HEK293 (cell line): ENCODE measurements around the gene WFS1.

Experiments
- CTCF ChIA-PET: fragments of 350-600 bp; formaldehyde crosslinking; extraction: SDS; loops from one replicate; lab custom pipeline; 2021; ENCODE audit warnings: antibody characterized with exemption; lab: Yijun Ruan, JAX
- POLR2A ChIA-PET: fragments of 300-600 bp; formaldehyde crosslinking; extraction: SDS; loops from one replicate; lab custom pipeline; 2020; ENCODE audit warnings: antibody characterized with exemption, inconsistent platforms; lab: Yijun Ruan, JAX
- H3K27ac ChIP-seq: fragments of 200-500 bp; sonication (Bioruptor generic); 2 replicates; pipeline ENCODE4 v1.5.1; 2014; ENCODE audit warnings: low read depth, low read length, control low read depth, inconsistent platforms; ENCODE audit errors: extremely low read depth
- H3K36me3 ChIP-seq, 2 experiments: fragments of 200-500 bp in 1 of 2; sonication (Bioruptor generic) in 1 of 2; 1 replicate in 1 of 2; 2 replicates in 1 of 2; pipeline ENCODE4 v1.5.1; 2014 to 2017; ENCODE audit warnings: inconsistent platforms in 2 of 2, low read length in 2 of 2; ENCODE audit not compliant: control insufficient read depth in 2 of 2, insufficient read depth in 1 of 2
- H3K4me1 ChIP-seq: fragments of 200-500 bp; sonication (Bioruptor generic); 2 replicates; pipeline ENCODE4 v1.5.1; 2014; ENCODE audit warnings: mild to moderate bottlenecking, low read length, inconsistent platforms; ENCODE audit not compliant: control insufficient read depth, insufficient read depth
- H3K4me3 ChIP-seq: 2 replicates; pipeline ENCODE4 v1.5.1; 2011; ENCODE audit warnings: low read depth, mild to moderate bottlenecking, control low read depth, low read length, moderate library complexity
- H3K9me3 ChIP-seq: fragments of 200-500 bp; sonication (Bioruptor generic); 2 replicates; pipeline ENCODE4 v1.5.1; 2014; ENCODE audit warnings: low read depth, low read length, inconsistent platforms; ENCODE audit not compliant: control insufficient read depth, insufficient read depth
- EGR2 ChIP-seq: fragments of 450-650 bp; formaldehyde crosslinking; IDR thresholded peaks from 2 replicates; pipeline ENCODE4 v1.5.1; 2016; ENCODE audit warnings: low read depth, missing biosample characterization, missing genetic modification characterization
- KLF1 ChIP-seq: fragments of 450-650 bp; formaldehyde crosslinking; IDR thresholded peaks from 2 replicates; pipeline ENCODE4 v1.5.1; 2016; ENCODE audit warnings: missing biosample characterization, missing genetic modification characterization
- KLF10 ChIP-seq: fragments of 450-650 bp; IDR thresholded peaks from 2 replicates; pipeline ENCODE4 v1.5.1; 2018; ENCODE audit warnings: missing biosample characterization, mild to moderate bottlenecking, missing genetic modification characterization
- OSR2 ChIP-seq: fragments of 450-650 bp; formaldehyde crosslinking; IDR thresholded peaks from 2 replicates; pipeline ENCODE4 v1.5.1; 2016; ENCODE audit warnings: missing biosample characterization, missing genetic modification characterization
- OVOL3 ChIP-seq: fragments of 450-650 bp; formaldehyde crosslinking; IDR thresholded peaks from 2 replicates; pipeline ENCODE4 v1.5.1; 2016; ENCODE audit warnings: missing biosample characterization, missing genetic modification characterization
- SCRT1 ChIP-seq: fragments of 450-650 bp; formaldehyde crosslinking; IDR thresholded peaks from 2 replicates; pipeline ENCODE4 v1.5.1; 2016; ENCODE audit warnings: missing biosample characterization, missing genetic modification characterization, borderline replicate concordance
- YY1 ChIP-seq: fragments of 450-650 bp; formaldehyde crosslinking; IDR thresholded peaks from 2 replicates; pipeline ENCODE4 v1.5.1; 2018; ENCODE audit warnings: missing biosample characterization, missing genetic modification characterization
- ZBTB21 ChIP-seq: fragments of 450-650 bp; formaldehyde crosslinking; IDR thresholded peaks from 2 replicates; pipeline ENCODE4 v1.5.1; 2017; ENCODE audit warnings: missing biosample characterization, missing genetic modification characterization
- ZBTB44 ChIP-seq: fragments of 450-650 bp; IDR thresholded peaks from 2 replicates; pipeline ENCODE4 v1.5.1; 2018; ENCODE audit warnings: missing biosample characterization, mild to moderate bottlenecking, missing genetic modification characterization
- ZNF121 ChIP-seq: fragments of 450-650 bp; formaldehyde crosslinking; IDR thresholded peaks from 2 replicates; pipeline ENCODE4 v1.5.1; 2016; ENCODE audit warnings: missing biosample characterization, missing genetic modification characterization
- ZNF169 ChIP-seq: fragments of 450-650 bp; formaldehyde crosslinking; IDR thresholded peaks from 2 replicates; pipeline ENCODE4 v1.5.1; 2016; ENCODE audit warnings: missing biosample characterization, missing genetic modification characterization
- ZNF175 ChIP-seq: fragments of 450-650 bp; formaldehyde crosslinking; IDR thresholded peaks from 2 replicates; pipeline ENCODE4 v1.5.1; 2016; ENCODE audit warnings: missing biosample characterization, missing genetic modification characterization
- ZNF211 ChIP-seq: fragments of 450-650 bp; formaldehyde crosslinking; IDR thresholded peaks from 2 replicates; pipeline ENCODE4 v1.5.1; 2016; ENCODE audit warnings: low read depth, missing biosample characterization, missing genetic modification characterization
- ZNF221 ChIP-seq: fragments of 450-650 bp; formaldehyde crosslinking; IDR thresholded peaks from 2 replicates; pipeline ENCODE4 v1.5.1; 2017; ENCODE audit warnings: missing biosample characterization, missing genetic modification characterization, borderline replicate concordance
- ZNF274 ChIP-seq, 2 experiments: fragments of 200-500 bp in 1 of 2; fragments of 450-650 bp in 1 of 2; sonication (Bioruptor generic) in 1 of 2; formaldehyde crosslinking in 1 of 2; IDR thresholded peaks; 2 replicates each; pipeline versions ENCODE4 v1.5.1 to v1.6.1; 2014 to 2016; ENCODE audit warnings: borderline replicate concordance in 1 of 2, inconsistent platforms in 1 of 2, low read length in 1 of 2, missing biosample characterization in 1 of 2, missing genetic modification characterization in 1 of 2
- ZNF302 ChIP-seq: fragments of 450-650 bp; formaldehyde crosslinking; IDR thresholded peaks from 2 replicates; pipeline ENCODE4 v1.5.1; 2016; ENCODE audit warnings: missing biosample characterization, missing genetic modification characterization, low read depth
- ZNF311 ChIP-seq: fragments of 450-650 bp; formaldehyde crosslinking; IDR thresholded peaks from 2 replicates; pipeline ENCODE4 v1.5.1; 2017; ENCODE audit warnings: missing biosample characterization, missing genetic modification characterization, borderline replicate concordance
- ZNF362 ChIP-seq: fragments of 450-650 bp; formaldehyde crosslinking; IDR thresholded peaks from 2 replicates; pipeline ENCODE4 v1.5.1; 2016; ENCODE audit warnings: missing biosample characterization, missing genetic modification characterization
- ZNF394 ChIP-seq: fragments of 450-650 bp; formaldehyde crosslinking; IDR thresholded peaks from 2 replicates; pipeline ENCODE4 v1.5.1; 2016; ENCODE audit warnings: missing biosample characterization, missing genetic modification characterization, mild to moderate bottlenecking, moderate library complexity, borderline replicate concordance
- ZNF416 ChIP-seq: fragments of 450-650 bp; formaldehyde crosslinking; IDR thresholded peaks from 2 replicates; pipeline ENCODE4 v1.5.1; 2016; ENCODE audit warnings: missing biosample characterization, missing genetic modification characterization
- ZNF426 ChIP-seq: fragments of 450-650 bp; formaldehyde crosslinking; IDR thresholded peaks from 2 replicates; pipeline ENCODE4 v1.5.1; 2017; ENCODE audit warnings: missing biosample characterization, missing genetic modification characterization, mild to moderate bottlenecking, inconsistent platforms, moderate library complexity
- ZNF488 ChIP-seq: fragments of 450-650 bp; formaldehyde crosslinking; IDR thresholded peaks from 2 replicates; pipeline ENCODE4 v1.5.1; 2016; ENCODE audit warnings: missing biosample characterization, missing genetic modification characterization
- ZNF529 ChIP-seq: fragments of 450-650 bp; formaldehyde crosslinking; IDR thresholded peaks from 2 replicates; pipeline ENCODE4 v1.5.1; 2017; ENCODE audit warnings: missing genetic modification characterization, missing biosample characterization; ENCODE audit not compliant: insufficient replicate concordance
- ZNF549 ChIP-seq: fragments of 450-650 bp; IDR thresholded peaks from 2 replicates; pipeline ENCODE4 v1.5.1; 2018; ENCODE audit warnings: missing biosample characterization, missing genetic modification characterization, mild to moderate bottlenecking, inconsistent platforms, moderate library complexity
- ZNF558 ChIP-seq: fragments of 450-650 bp; formaldehyde crosslinking; IDR thresholded peaks from 2 replicates; pipeline ENCODE4 v1.5.1; 2016; ENCODE audit warnings: missing biosample characterization, missing genetic modification characterization
- ZNF585B ChIP-seq: fragments of 450-650 bp; formaldehyde crosslinking; IDR thresholded peaks from 2 replicates; pipeline ENCODE4 v1.5.1; 2016; ENCODE audit warnings: missing biosample characterization, missing genetic modification characterization
- ZNF623 ChIP-seq: fragments of 450-650 bp; formaldehyde crosslinking; IDR thresholded peaks from 2 replicates; pipeline ENCODE4 v1.5.1; 2016; ENCODE audit warnings: missing biosample characterization, missing genetic modification characterization
- ZNF645 ChIP-seq: fragments of 450-650 bp; formaldehyde crosslinking; IDR thresholded peaks from 2 replicates; pipeline ENCODE4; 2016; ENCODE audit warnings: missing biosample characterization, missing genetic modification characterization
- ZNF654 ChIP-seq: fragments of 450-650 bp; formaldehyde crosslinking; IDR thresholded peaks from 2 replicates; pipeline ENCODE4 v1.5.1; 2016; ENCODE audit warnings: low read depth, missing biosample characterization, missing genetic modification characterization
- ZNF747 ChIP-seq: fragments of 450-650 bp; formaldehyde crosslinking; IDR thresholded peaks from 2 replicates; pipeline ENCODE4 v1.5.1; 2016; ENCODE audit warnings: missing biosample characterization, missing genetic modification characterization
- ZNF776 ChIP-seq: fragments of 450-650 bp; formaldehyde crosslinking; IDR thresholded peaks from 2 replicates; pipeline ENCODE4 v1.5.0; 2017; ENCODE audit warnings: missing biosample characterization, missing genetic modification characterization, borderline replicate concordance
- ZNF837 ChIP-seq: fragments of 450-650 bp; formaldehyde crosslinking; IDR thresholded peaks from 2 replicates; pipeline ENCODE4 v1.5.1; 2016; ENCODE audit warnings: missing biosample characterization, missing genetic modification characterization
- ZNF843 ChIP-seq: fragments of 450-650 bp; formaldehyde crosslinking; IDR thresholded peaks from 2 replicates; pipeline ENCODE4 v1.5.1; 2016; ENCODE audit warnings: missing biosample characterization, missing genetic modification characterization
- ZSCAN16 ChIP-seq: fragments of 450-650 bp; formaldehyde crosslinking; IDR thresholded peaks from 2 replicates; pipeline ENCODE4 v1.5.1; 2016; ENCODE audit warnings: missing biosample characterization, missing genetic modification characterization

The WFS1 gene

GRCh38 chr4:6259886-6260285, 9.8 kb upstream of the WFS1 start:
- CTCF ChIA-PET, result interaction anchor here (5.1 to 6.6 kb wide), 2 partner anchors 9 to 70 kb away, joined by 38 to 82 read pairs; no protein-coding TSS in a partner anchor

GRCh38 chr4:6262176-6262575, 7.5 kb upstream of the WFS1 start:
- Histone ChIP-seq H3K27ac (no peak overlapping the region), H3K9me3 (no peaks in the 10 kb centered on the region), H3K4me1 (no peaks in the 10 kb centered on the region)
- CTCF ChIA-PET, result interaction anchor here (0.6 to 6.6 kb wide), 5 partner anchors 9 to 93 kb away, joined by 3 to 82 read pairs (median 4); no protein-coding TSS in a partner anchor
- TF ChIP-seq ZNF549 (tag by site-specific recombination) (no peak), ZNF416 (tag by site-specific recombination) (no peak), ZNF121 (tag by site-specific recombination) (no peak), KLF10 (tag by site-specific recombination) (no peak), ZNF654 (tag by site-specific recombination) (no peak), ZNF488 (tag by site-specific recombination) (no peak), OVOL3 (tag by site-specific recombination) (no peak), ZNF274 (IDR thresholded peaks at IDR 0.05; ENCODE audit: low read length) (no peak), ZNF274 (tag by site-specific recombination; IDR thresholded peaks at IDR 0.05; ENCODE audit: borderline replicate concordance) (no peak), ZNF558 (no peak), ZNF394 (no peak), ZNF426 (tag by site-specific recombination) (no peak), ZNF169 (tag by site-specific recombination) (no peak), KLF1 (tag by site-specific recombination) (no peak), ZNF585B (tag by site-specific recombination) (no peak), ZNF529 (tag by site-specific recombination) (no peak)
- TF ChIP-seq, all 188 proteins: peak for 0
- POLR2A ChIA-PET, result no interaction called here
- no peaks in the 10 kb centered on the region for H3K36me3 ChIP-seq
- no peak overlapping the region for H3K4me3 ChIP-seq

More at GRCh38 chr4:6259886-6260285, 9.8 kb upstream of the WFS1 start:
- H3K4me3 ChIP-seq, result no peak overlapping the region
- H3K27ac ChIP-seq, result no peak overlapping the region
- TF ChIP-seq ZNF302 (no peak), ZSCAN16 (tag by site-specific recombination) (no peak), ZNF623 (tag by site-specific recombination) (no peak), ZBTB44 (tag by site-specific recombination) (no peak), ZNF843 (tag by site-specific recombination) (no peak), ZNF776 (no peak), ZNF221 (no peak), YY1 (tag by site-specific recombination) (no peak), SCRT1 (tag by site-specific recombination) (no peak), ZNF747 (tag by site-specific recombination) (no peak), ZNF274 (IDR thresholded peaks at IDR 0.05; ENCODE audit: low read length) (no peak), ZNF274 (tag by site-specific recombination; IDR thresholded peaks at IDR 0.05; ENCODE audit: borderline replicate concordance) (no peak), OSR2 (tag by site-specific recombination) (no peak), ZNF175 (tag by site-specific recombination) (no peak), EGR2 (no peak), ZNF362 (no peak), ZNF211 (tag by site-specific recombination) (no peak), ZNF837 (tag by site-specific recombination) (no peak), ZBTB21 (no peak), ZNF645 (tag by site-specific recombination) (no peak), ZNF311 (tag by site-specific recombination) (no peak)
- POLR2A ChIA-PET, result interaction anchor here (1.1 kb wide), 1 partner anchor 414 kb away, joined by 3 read pairs; a partner anchor contains a TSS
- H3K9me3 ChIP-seq, result no peaks in the 10 kb centered on the region
- H3K36me3 ChIP-seq, result no peaks in the 10 kb centered on the region
- H3K4me1 ChIP-seq, result no peaks in the 10 kb centered on the region
